ENCODE data around the gene RDH5.

Gene RDH5

DNA sequence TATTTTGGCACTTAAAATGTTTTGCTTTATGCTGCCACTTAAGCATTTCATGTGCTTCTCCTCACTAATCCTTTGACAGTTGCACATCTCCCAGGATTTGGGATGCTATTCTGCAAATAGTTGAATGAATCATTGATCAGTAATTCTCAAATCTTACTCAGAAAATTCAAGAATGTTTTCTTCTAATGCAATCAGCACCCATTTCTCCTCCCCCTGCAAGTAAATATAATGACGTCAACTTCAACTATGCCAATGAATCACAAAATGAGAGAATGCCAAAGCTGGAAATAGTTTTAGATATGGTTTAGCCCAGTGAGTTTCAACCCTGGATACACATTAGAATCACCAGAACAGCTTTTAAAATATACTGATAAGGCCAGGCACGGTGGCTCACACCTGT is 6.5 kb upstream of the RDH5 start:
- FAIRE-seq (no peak), DNase-seq (ENCODE audit: insufficient read length, low spot score) (no peak)
- TF ChIP-seq, protein P1, sequence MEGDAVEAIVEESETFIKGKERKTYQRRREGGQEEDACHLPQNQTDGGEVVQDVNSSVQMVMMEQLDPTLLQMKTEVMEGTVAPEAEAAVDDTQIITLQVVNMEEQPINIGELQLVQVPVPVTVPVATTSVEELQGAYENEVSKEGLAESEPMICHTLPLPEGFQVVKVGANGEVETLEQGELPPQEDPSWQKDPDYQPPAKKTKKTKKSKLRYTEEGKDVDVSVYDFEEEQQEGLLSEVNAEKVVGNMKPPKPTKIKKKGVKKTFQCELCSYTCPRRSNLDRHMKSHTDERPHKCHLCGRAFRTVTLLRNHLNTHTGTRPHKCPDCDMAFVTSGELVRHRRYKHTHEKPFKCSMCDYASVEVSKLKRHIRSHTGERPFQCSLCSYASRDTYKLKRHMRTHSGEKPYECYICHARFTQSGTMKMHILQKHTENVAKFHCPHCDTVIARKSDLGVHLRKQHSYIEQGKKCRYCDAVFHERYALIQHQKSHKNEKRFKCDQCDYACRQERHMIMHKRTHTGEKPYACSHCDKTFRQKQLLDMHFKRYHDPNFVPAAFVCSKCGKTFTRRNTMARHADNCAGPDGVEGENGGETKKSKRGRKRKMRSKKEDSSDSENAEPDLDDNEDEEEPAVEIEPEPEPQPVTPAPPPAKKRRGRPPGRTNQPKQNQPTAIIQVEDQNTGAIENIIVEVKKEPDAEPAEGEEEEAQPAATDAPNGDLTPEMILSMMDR (IDR thresholded peaks at IDR 0.05; ENCODE audit: insufficient read depth, missing control alignments), result no peak

DNA sequence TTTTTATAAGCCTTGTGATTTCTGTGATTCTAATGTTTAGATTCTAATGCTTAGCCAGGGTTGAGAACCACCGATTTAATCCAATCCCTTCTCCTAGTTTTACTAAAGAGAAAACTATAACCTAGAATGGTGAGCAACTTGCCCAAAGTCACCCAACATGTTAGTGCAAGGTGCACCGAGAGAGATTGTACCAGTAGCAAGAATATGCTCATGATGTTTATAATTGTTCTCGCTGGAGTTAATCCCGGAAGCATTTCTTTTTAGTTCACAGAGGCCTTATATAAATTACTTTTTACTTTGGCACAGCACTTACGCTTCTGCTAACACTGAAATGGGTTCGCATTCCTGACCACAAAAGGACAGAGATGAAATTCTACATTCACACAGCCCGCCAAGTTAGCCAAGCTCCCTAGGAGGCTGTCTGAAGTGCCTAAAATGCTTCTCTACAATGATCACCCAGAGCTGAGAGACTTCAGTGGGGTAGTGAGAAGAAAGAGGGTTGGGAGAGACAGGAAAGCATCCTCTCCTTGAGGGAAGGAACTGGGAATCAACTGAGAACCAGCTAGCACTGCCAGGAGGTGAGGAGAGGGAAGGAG is 4.9 kb upstream of the RDH5 start:
- FAIRE-seq, result no peak
- no peak for DNase-seq (ENCODE audit: insufficient read length, low spot score)
- TF ChIP-seq, protein P1 (IDR thresholded peaks at IDR 0.05; ENCODE audit: insufficient read depth, missing control alignments), result no peak

- TF ChIP-seq, protein P1 (IDR thresholded peaks at IDR 0.05; ENCODE audit: insufficient read depth, missing control alignments), result no peak
- DNase-seq (ENCODE audit: insufficient read length, low spot score) (peak; percentile 96), FAIRE-seq (no peak)
These were observed 4.2 kb upstream of the RDH5 start, which contains the start of gene BLOC1S1 for GRCh38 chr12:55715833-55716581. TSS of gene BLOC1S1 (plus strand) at chr12:55716046. CDS start at chr12:55716052, 6 bp downstream.

- TF ChIP-seq, protein P1 (IDR thresholded peaks at IDR 0.05; ENCODE audit: insufficient read depth, missing control alignments), result no peak
- DNase-seq (ENCODE audit: insufficient read length, low spot score) (no peak), FAIRE-seq (no peak)
These were observed 3.6 kb upstream of the RDH5 start for GRCh38 chr12:55716582-55716957.

- DNase-seq (ENCODE audit: insufficient read length, low spot score), result no peak
- TF ChIP-seq, protein P1 (IDR thresholded peaks at IDR 0.05; ENCODE audit: insufficient read depth, missing control alignments), result no peak
- FAIRE-seq, result no peak
These were observed 2.9 kb upstream of the RDH5 start for GRCh38 chr12:55717011-55718007.

- FAIRE-seq, result no peak
- no peak for DNase-seq (ENCODE audit: insufficient read length, low spot score)
- TF ChIP-seq, protein P1 (IDR thresholded peaks at IDR 0.05; ENCODE audit: insufficient read depth, missing control alignments), result no peak
These were observed 2.2 kb upstream of the RDH5 start for GRCh38 chr12:55718015-55718414.

Data from D721Med (cell line).